H1 (cell line): ENCODE measurements around the gene ZNF672. TPM values are rescaled to one million over a fixed set of nuclear protein-coding genes. Genes with fewer than 3 reads are reported as not detected.

Experiments used
- SP1 ChIP-seq: IDR thresholded peaks from 2 replicates; pipeline ENCODE4 v1.6.1; 2011; ENCODE audit warnings: low read depth, low read length
- polyA plus RNA-seq, 7 experiments: library from polyadenylated mRNA; depleted of rRNA in 3 of 7; stranded (reverse) in 5 of 7; unstranded in 2 of 7; fragments of >200 nt in 5 of 7; fragments of 200-250 nt in 2 of 7; gene quantifications; 1 replicate in 5 of 7; 2 replicates in 1 of 7; 4 replicates in 1 of 7; pipeline versions ENCODE4 v1.2.1 to v1.2.3, GENCODE V29; 2011 to 2013; ENCODE audit warnings: missing spikeins in 2 of 7, mixed read lengths in 2 of 7
- total RNA-seq: library from RNA; stranded (reverse); fragmentation: NEBNext Ultra II Directional; extraction: Animal tissue kit (Norgen Biotek cat#: 25700); gene quantifications from 2 replicates; pipeline ENCODE4 v1.2.1, GENCODE V29; 2021

The ZNF672 gene
- total and polyA plus RNA-seq, 2 of the 8 experiments (the other 6 are each of a cell fraction or from before 2014, with no cell fraction given) = 30.7 to 40.4 TPM

DNA sequence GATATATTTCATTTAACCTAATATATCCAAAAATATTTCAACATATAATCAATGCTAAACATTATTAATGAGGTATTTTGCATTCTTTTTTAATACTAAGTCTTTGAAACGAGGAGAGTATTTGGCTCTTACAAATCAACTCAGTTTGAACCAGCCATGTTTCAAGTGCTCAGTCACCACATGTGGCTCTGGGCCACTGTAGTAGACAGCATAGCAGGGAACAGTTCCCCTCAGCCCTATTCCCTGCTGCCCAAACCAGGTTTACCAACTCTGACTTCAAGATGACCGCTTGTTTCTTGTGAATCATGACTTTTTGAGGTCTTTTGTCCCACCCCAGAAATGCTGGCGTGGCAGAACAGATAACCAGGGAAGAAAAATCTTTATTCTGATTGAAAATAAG, 5.7 kb downstream of the ZNF672 start (continued):
- TF ChIP-seq SP1 = no peak
- TF ChIP-seq, all 59 proteins: peak for 0
